Stomach (tissue), 9 donors: ENCODE measurements around the gene SH3BP4. TPM values are rescaled to one million over a fixed set of nuclear protein-coding genes. Genes with fewer than 3 reads are reported as not detected.
A peak's percentile ranks its signal among the peaks of the same experiment; 100 is the strongest.

Experiments
- DNase-seq, 2 donors: peaks; one replicate each; pipeline versions ENCODE4 v3.0.0 to v3.0.0-alpha.2; 2013 to 2019
- H3K27ac ChIP-seq, 5 donors: fragments of 200-600 bp in 4 of 5; sonication (generic) in 4 of 5; one replicate each; pipeline ENCODE4 v1.5.1; 2013 to 2019; ENCODE audit warnings: mild to moderate bottlenecking in 1 of 5, moderate library complexity in 1 of 5
- H3K27me3 ChIP-seq, 3 donors: fragments of 200-600 bp; sonication (generic); one replicate each; pipeline ENCODE4 v1.5.1; 2017 to 2019; ENCODE audit warnings: mixed run types in 1 of 3
- H3K36me3 ChIP-seq, 4 donors: fragments of 200-600 bp; sonication (generic); 1 replicate in 3 of 4; 2 replicates in 1 of 4; pipeline ENCODE4 v1.5.1; 2016 to 2019
- H3K4me1 ChIP-seq, 4 donors: fragments of 200-600 bp; sonication (generic); one replicate each; pipeline ENCODE4 v1.5.1; 2016 to 2019
- H3K4me3 ChIP-seq, 4 donors: fragments of 200-600 bp; sonication (generic) in 3 of 4; one replicate each; pipeline ENCODE4 v1.5.1; 2016 to 2019; ENCODE audit warnings: mild to moderate bottlenecking in 1 of 4
- H3K9me3 ChIP-seq, 4 donors: fragments of 200-600 bp; sonication (generic); one replicate each; pipeline ENCODE4 v1.5.1; 2016 to 2019
- CTCF ChIP-seq, 7 experiments: fragments of 450-650 bp in 4 of 7; fragments of 200-600 bp in 3 of 7; sonication (generic) in 3 of 7; IDR thresholded peaks; one replicate each; pipeline ENCODE4 v1.5.1; 2016 to 2019; ENCODE audit warnings: antibody characterized with exemption in 7 of 7, control low read depth in 2 of 7, mild to moderate bottlenecking in 1 of 7
- EP300 ChIP-seq: sonication (generic); formaldehyde crosslinking; IDR thresholded peaks from one replicate; pipeline ENCODE4 v1.6.1; 2017; ENCODE audit warnings: antibody characterized with exemption
- POLR2A ChIP-seq, 4 donors: fragments of 450-650 bp; IDR thresholded peaks; one replicate each; pipeline ENCODE4 v1.6.1; 2016; ENCODE audit warnings: antibody characterized with exemption in 4 of 4, control low read depth in 2 of 4, mild to moderate bottlenecking in 1 of 4, moderate library complexity in 1 of 4
- POLR2AphosphoS5 ChIP-seq, 3 donors: sonication (generic); formaldehyde crosslinking; IDR thresholded peaks; one replicate each; pipeline ENCODE4 v1.6.1; 2016; ENCODE audit warnings: antibody characterized with exemption in 3 of 3
- WGBS, 5 donors: extraction: QIAGEN DNeasy Blood & Tissue Kit in 3 of 5; methylation state at CpG; one replicate each; pipeline versions ENCODE4 v1.1.5 to v1.1.7; 2013 to 2018; 5-methylcytosine and 5-hydroxymethylcytosine counted together
- intact Hi-C: fragments of 100-400 bp; cut with DNase I; formaldehyde crosslinking; loops from one replicate; pipeline ENCODE4 v1.15.1; 2023; ENCODE audit warnings: low total_unique reads
- polyA plus RNA-seq, 3 donors: library from polyadenylated mRNA; stranded (reverse); fragments of 200-250 nt; gene quantifications; one replicate each; pipeline ENCODE4 v1.2.3, GENCODE V29; 2013
- total RNA-seq, 5 donors: library from RNA; depleted of rRNA; stranded (reverse); fragments of >200 nt; gene quantifications; one replicate each; pipeline versions ENCODE4 v1.1.0 to v1.2.3, GENCODE V29; 2014 to 2016
- donor health status: healthy with polysubstance abuse.
- donor health status: Bipolar disorder and iron deficiency.
- donor health status: healthy.

Gene SH3BP4
- total and polyA plus RNA-seq, 8 donors: 10.2 to 54.0 (median 18.8) TPM

- H3K4me1 ChIP-seq: peaks cover 28 to 73% (median 63%) of the 10 kb centered on the region in 4 donors
- H3K9me3 ChIP-seq: no peaks in the 10 kb centered on the region
- H3K27me3 ChIP-seq: no peaks in the 10 kb centered on the region
- WGBS, 5 donors: 92 to 96% (median 94%) methylated on average over 7 of the region's 7 CpGs
- intact Hi-C loops: no loop called here
- H3K4me3 ChIP-seq: no peak overlapping the region
- no peak for DNase-seq
- TF ChIP-seq EP300: no peak
- TF ChIP-seq POLR2AphosphoS5 (IDR thresholded peaks at IDR 0.05): no peak
- no peak for TF ChIP-seq POLR2A (IDR thresholded peaks at IDR 0.05)
- H3K36me3 ChIP-seq: no peaks in the 10 kb centered on the region
- peak overlapping the region in 3 of 5 donors; percentile 63 to 86 (median 84) for H3K27ac ChIP-seq
Measured at GRCh38 chr2:234987754-234988153, 35.9 kb downstream of the SH3BP4 start.

GRCh38 chr2:234988491-234988890 is 36.7 kb downstream of the SH3BP4 start:
- Histone ChIP-seq H3K9me3 (no peaks in the 10 kb centered on the region), H3K4me3 (no peak overlapping the region), H3K27ac (peak overlapping the region; percentile 20 to 86 (median 78)), H3K36me3 (no peaks in the 10 kb centered on the region), H3K4me1 (peaks cover 21 to 73% (median 63%) of the 10 kb centered on the region in 4 donors), H3K27me3 (no peaks in the 10 kb centered on the region)
- TF ChIP-seq CTCF (IDR thresholded peaks at IDR 0.05) (no peak), EP300 (no peak), POLR2AphosphoS5 (IDR thresholded peaks at IDR 0.05) (no peak), POLR2A (IDR thresholded peaks at IDR 0.05) (no peak)
- WGBS, 5 donors: 86 to 93% (median 89%) methylated on average over 14 of the region's 14 CpGs
- DNase-seq: no peak
- intact Hi-C loops: no loop called here

GRCh38 chr2:234989183-234989701 is 37.4 kb downstream of the SH3BP4 start:
- H3K27me3 ChIP-seq: no peaks in the 10 kb centered on the region
- intact Hi-C loops: no loop called here
- 17 to 27% (median 19%) methylated on average over 11 to 13 of the region's 13 CpGs for WGBS, 5 donors

GRCh38 chr2:234990300-234990699 is 38.5 kb downstream of the SH3BP4 start:
- DNase-seq: no peak
- no peaks in the 10 kb centered on the region for H3K27me3 ChIP-seq
- 75 to 90% (median 85%) methylated on average over 7 of the region's 7 CpGs for WGBS, 5 donors
- no peak overlapping the region for H3K4me3 ChIP-seq
- peaks cover 27 to 79% (median 68%) of the 10 kb centered on the region in 4 donors for H3K4me1 ChIP-seq
- intact Hi-C loops: no loop called here
- H3K36me3 ChIP-seq: peaks cover 0 to 4% (median under 1%) of the 10 kb centered on the region in 4 donors
- TF ChIP-seq CTCF (IDR thresholded peaks at IDR 0.05) (no peak), EP300 (no peak), POLR2A (IDR thresholded peaks at IDR 0.05) (no peak), POLR2AphosphoS5 (IDR thresholded peaks at IDR 0.05) (no peak)
- H3K27ac ChIP-seq: peak overlapping the region in 4 of 5 donors; percentile 63 to 86 (median 81)
- H3K9me3 ChIP-seq: no peaks in the 10 kb centered on the region

More at GRCh38 chr2:234989183-234989701, 37.4 kb downstream of the SH3BP4 start:
- no peaks in the 10 kb centered on the region for H3K36me3 ChIP-seq
- H3K9me3 ChIP-seq: no peaks in the 10 kb centered on the region
- H3K4me3 ChIP-seq: no peak overlapping the region
- peak overlapping the region; percentile 63 to 86 (median 78) for H3K27ac ChIP-seq
- H3K4me1 ChIP-seq: peaks cover 16 to 75% (median 63%) of the 10 kb centered on the region in 4 donors
- peak; percentile 85 to 99 for DNase-seq
- TF ChIP-seq POLR2AphosphoS5 (IDR thresholded peaks at IDR 0.05) (peak; percentile 81 to 93 (median 88)), POLR2A (IDR thresholded peaks at IDR 0.05) (no peak)

- intact Hi-C loops: no loop called here
- Histone ChIP-seq H3K27me3 (no peaks in the 10 kb centered on the region), H3K4me1 (peaks cover 32 to 85% (median 73%) of the 10 kb centered on the region in 4 donors), H3K27ac (peak overlapping the region in 2 of 5 donors; percentile 84 to 86), H3K9me3 (no peaks in the 10 kb centered on the region), H3K4me3 (no peak overlapping the region), H3K36me3 (peaks cover 0 to 13% (median 6%) of the 10 kb centered on the region in 4 donors)
- no peak for DNase-seq
- TF ChIP-seq EP300 (no peak), POLR2A (IDR thresholded peaks at IDR 0.05) (no peak)
- WGBS, 5 donors: 80 to 92% (median 85%) methylated on average over 5 of the region's 5 CpGs
Measured at GRCh38 chr2:234991290-234991689, 39.5 kb downstream of the SH3BP4 start.

DNA sequence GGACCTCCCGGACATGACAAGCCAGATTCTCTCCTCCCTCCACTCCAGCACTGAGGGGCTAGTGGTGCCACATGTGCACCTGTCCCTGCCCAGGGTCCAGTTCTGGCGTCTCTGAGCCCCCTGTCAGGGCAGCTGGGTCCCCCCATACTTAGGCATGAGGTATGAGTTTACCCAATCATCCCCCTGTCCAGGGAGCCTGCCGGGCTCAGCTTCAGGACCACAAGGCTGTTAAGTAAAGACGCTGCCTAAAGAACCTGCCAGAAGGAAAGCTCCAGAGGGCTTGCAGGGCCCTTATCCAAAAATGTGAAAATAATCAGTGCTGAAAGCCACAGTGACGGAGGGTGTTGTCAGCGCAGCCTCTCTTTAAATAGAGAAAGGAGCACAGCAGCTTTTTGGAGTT is 40.0 kb downstream of the SH3BP4 start:
- DNase-seq: no peak
- peaks cover 32 to 85% (median 76%) of the 10 kb centered on the region in 4 donors for H3K4me1 ChIP-seq
- no peak for TF ChIP-seq POLR2AphosphoS5 (IDR thresholded peaks at IDR 0.05)

More for the DNA sequence above, 40.0 kb downstream of the SH3BP4 start:
- H3K9me3 ChIP-seq: no peaks in the 10 kb centered on the region
- intact Hi-C loops: no loop called here
- H3K27ac ChIP-seq: peak overlapping the region in 2 of 5 donors; percentile 84 to 86
- 52 to 75% (median 57%) methylated on average over 6 of the region's 6 CpGs for WGBS, 5 donors
- H3K4me3 ChIP-seq: no peak overlapping the region
- peaks cover 0 to 18% (median 9%) of the 10 kb centered on the region in 4 donors for H3K36me3 ChIP-seq
- no peaks in the 10 kb centered on the region for H3K27me3 ChIP-seq
